ENCODE data around the gene TECTB.

GRCh38 chr10:112352044-112352443 lies 68.8 kb downstream of the TECTB start:
- TF ChIP-seq CTCF (conservative IDR thresholded peaks at IDR 0.05 in 1 of 2, IDR thresholded peaks at IDR 0.05 in 1 of 2; ENCODE audit: low read depth in 1 of 2, low read length in 2 of 2) (no peak), EZH2 (IDR thresholded peaks at IDR 0.05; ENCODE audit: low read length, missing control alignments) (no peak)
